ENCODE data around the gene SMIM17. TPM values are rescaled to one million over a fixed set of nuclear protein-coding genes. Genes with fewer than 3 reads are reported as not detected.

SMIM17 gene
- total and polyA plus RNA-seq, 2 of the 13 experiments (the other 11 are each of a cell fraction or from before 2014, with no cell fraction given) = 0.21 to 0.53 TPM

DNA sequence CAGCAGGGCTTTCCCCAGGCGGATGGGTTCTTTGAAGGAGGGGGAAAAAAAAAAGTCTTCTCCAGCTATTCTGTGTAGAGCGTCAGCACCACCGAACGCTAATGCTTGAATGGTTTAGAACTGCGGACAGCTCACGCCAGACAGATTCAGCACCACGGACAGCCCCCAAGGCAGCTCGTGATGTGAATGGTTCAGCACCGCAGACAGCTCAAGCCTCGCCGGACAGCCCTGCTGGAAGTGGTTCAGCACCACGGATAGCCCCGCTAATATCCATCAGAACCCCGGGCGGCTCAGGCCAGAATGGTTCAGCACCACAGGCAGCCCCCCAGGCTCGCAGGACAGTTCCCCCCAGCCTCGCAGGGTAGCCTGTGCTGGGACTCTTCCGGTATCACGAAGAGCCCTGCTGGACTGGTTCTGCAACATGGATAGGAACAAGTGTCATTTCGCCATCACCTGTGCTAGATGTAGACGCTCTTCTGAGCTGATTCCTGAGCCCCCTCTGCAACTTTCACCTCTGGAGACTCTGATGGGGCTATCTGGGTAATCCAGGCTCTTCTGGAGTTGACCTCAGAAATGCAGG, 4.9 kb upstream of the SMIM17 start (continued):
- TF ChIP-seq FOXJ3 (CRISPR knock-in tag; IDR thresholded peaks at IDR 0.05; ENCODE audit: borderline replicate concordance) = peak; percentile 91
- TF ChIP-seq NCOA1 (CRISPR knock-in tag; IDR thresholded peaks at IDR 0.05) = peak; percentile 97
- TF ChIP-seq ZNF616 (CRISPR knock-in tag; IDR thresholded peaks at IDR 0.05; ENCODE audit: low read depth) = peak; percentile 99
- TF ChIP-seq SETDB1 (CRISPR knock-in tag; IDR thresholded peaks at IDR 0.05; ENCODE audit: borderline replicate concordance) = peak; percentile 79; the same call in 1 of the 2 replicates
- peak; percentile 96 for TF ChIP-seq MYPOP (CRISPR knock-in tag; IDR thresholded peaks at IDR 0.05)
- no peak for TF ChIP-seq ZNF24 (IDR thresholded peaks at IDR 0.05)
- TF ChIP-seq ZNF841 (CRISPR knock-in tag; IDR thresholded peaks at IDR 0.05; ENCODE audit: borderline replicate concordance) = peak; percentile 99
- TF ChIP-seq, protein P1, sequence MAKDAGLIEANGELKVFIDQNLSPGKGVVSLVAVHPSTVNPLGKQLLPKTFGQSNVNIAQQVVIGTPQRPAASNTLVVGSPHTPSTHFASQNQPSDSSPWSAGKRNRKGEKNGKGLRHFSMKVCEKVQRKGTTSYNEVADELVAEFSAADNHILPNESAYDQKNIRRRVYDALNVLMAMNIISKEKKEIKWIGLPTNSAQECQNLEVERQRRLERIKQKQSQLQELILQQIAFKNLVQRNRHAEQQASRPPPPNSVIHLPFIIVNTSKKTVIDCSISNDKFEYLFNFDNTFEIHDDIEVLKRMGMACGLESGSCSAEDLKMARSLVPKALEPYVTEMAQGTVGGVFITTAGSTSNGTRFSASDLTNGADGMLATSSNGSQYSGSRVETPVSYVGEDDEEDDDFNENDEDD (CRISPR knock-in tag; IDR thresholded peaks at IDR 0.05; ENCODE audit: borderline replicate concordance) = peak; percentile 68; the same call in 1 of the 2 replicates
- no peak for TF ChIP-seq RAD51 (IDR thresholded peaks at IDR 0.05; ENCODE audit: borderline replicate concordance)
- no peak for TF ChIP-seq TRIM22 (IDR thresholded peaks at IDR 0.05)
- TF ChIP-seq, protein P2, sequence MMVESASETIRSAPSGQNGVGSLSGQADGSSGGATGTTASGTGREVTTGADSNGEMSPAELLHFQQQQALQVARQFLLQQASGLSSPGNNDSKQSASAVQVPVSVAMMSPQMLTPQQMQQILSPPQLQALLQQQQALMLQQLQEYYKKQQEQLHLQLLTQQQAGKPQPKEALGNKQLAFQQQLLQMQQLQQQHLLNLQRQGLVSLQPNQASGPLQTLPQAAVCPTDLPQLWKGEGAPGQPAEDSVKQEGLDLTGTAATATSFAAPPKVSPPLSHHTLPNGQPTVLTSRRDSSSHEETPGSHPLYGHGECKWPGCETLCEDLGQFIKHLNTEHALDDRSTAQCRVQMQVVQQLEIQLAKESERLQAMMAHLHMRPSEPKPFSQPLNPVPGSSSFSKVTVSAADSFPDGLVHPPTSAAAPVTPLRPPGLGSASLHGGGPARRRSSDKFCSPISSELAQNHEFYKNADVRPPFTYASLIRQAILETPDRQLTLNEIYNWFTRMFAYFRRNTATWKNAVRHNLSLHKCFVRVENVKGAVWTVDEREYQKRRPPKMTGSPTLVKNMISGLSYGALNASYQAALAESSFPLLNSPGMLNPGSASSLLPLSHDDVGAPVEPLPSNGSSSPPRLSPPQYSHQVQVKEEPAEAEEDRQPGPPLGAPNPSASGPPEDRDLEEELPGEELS (CRISPR knock-in tag; IDR thresholded peaks at IDR 0.05) = peak; percentile 87
- TF ChIP-seq RNF219 (CRISPR knock-in tag; IDR thresholded peaks at IDR 0.05) = peak; percentile 98
- TF ChIP-seq GATAD1 (CRISPR knock-in tag; IDR thresholded peaks at IDR 0.05) = peak; percentile 85
- peak; percentile 100 for TF ChIP-seq HES4 (CRISPR knock-in tag; IDR thresholded peaks at IDR 0.05; ENCODE audit: borderline replicate concordance)
- peak; percentile 96 for TF ChIP-seq KMT2B (CRISPR knock-in tag; IDR thresholded peaks at IDR 0.05)
- peak; percentile 100 for TF ChIP-seq KLF6 (CRISPR knock-in tag; IDR thresholded peaks at IDR 0.05)
- peak; percentile 60 for TF ChIP-seq CEBPG (CRISPR knock-in tag; IDR thresholded peaks at IDR 0.05)
- peak; percentile 99 for TF ChIP-seq CC2D1A (CRISPR knock-in tag; IDR thresholded peaks at IDR 0.05)
- peak; percentile 100 for TF ChIP-seq ZNF451 (CRISPR knock-in tag; IDR thresholded peaks at IDR 0.05)
- TF ChIP-seq, protein P3, sequence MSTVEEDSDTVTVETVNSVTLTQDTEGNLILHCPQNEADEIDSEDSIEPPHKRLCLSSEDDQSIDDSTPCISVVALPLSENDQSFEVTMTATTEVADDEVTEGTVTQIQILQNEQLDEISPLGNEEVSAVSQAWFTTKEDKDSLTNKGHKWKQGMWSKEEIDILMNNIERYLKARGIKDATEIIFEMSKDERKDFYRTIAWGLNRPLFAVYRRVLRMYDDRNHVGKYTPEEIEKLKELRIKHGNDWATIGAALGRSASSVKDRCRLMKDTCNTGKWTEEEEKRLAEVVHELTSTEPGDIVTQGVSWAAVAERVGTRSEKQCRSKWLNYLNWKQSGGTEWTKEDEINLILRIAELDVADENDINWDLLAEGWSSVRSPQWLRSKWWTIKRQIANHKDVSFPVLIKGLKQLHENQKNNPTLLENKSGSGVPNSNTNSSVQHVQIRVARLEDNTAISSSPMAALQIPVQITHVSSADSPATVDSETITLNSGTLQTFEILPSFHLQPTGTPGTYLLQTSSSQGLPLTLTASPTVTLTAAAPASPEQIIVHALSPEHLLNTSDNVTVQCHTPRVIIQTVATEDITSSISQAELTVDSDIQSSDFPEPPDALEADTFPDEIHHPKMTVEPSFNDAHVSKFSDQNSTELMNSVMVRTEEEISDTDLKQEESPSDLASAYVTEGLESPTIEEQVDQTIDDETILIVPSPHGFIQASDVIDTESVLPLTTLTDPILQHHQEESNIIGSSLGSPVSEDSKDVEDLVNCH (CRISPR knock-in tag; IDR thresholded peaks at IDR 0.05) = peak; percentile 90; the same call in 1 of the 2 replicates
- no peak for TF ChIP-seq SYNCRIP (IDR thresholded peaks at IDR 0.05; ENCODE audit: insufficient read depth, low read depth, low read length)

Data from HepG2 (cell line).